ENCODE measurements around the gene KIF12.
A peak's percentile ranks its signal among the peaks of the same experiment; 100 is the strongest.
"Not testable (repeated sequence)": the region's sequence is repeated elsewhere in the genome, so short reads cannot be mapped to it uniquely, and the experiment has no call there.

The KIF12 gene

GRCh38 chr9:114082763-114083412 is 16.2 kb downstream of the KIF12 start:
- DNase-seq, result not testable (repeated sequence)

GRCh38 chr9:114082017-114082762 is 16.9 kb downstream of the KIF12 start:
- peak; percentile 86 for DNase-seq

DNA sequence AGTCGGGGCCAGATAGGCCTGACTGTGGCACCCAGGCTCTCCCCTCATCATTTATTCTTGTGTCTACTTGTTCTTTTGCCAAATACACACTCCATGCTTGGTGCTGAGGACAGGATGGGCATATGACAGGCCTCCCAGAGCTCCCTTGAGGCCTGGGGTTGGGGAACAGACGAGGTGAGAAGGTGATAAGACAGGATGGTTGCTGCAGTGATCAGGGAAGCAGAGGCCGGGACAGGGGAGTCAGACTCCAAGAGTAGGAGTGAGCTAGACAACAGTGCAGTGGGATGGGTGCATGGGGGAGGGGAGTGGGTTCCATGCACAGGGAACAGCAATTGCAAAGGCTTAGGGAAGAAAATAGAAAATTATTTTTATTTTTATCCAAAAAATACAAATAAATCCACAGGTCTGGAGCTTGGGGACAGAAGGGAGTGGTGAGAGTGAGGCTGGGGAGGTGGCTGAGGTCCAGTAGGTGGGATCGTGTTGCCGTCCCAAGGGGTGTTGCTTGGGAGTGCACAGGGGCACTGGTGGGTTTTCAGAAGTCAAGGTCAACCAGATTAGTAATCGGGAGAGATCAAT is 17.6 kb downstream of the KIF12 start:
- DNase-seq, result no peak

GRCh38 chr9:114080773-114081440 is 18.2 kb downstream of the KIF12 start:
- DNase-seq, result no peak

GRCh38 chr9:114080195-114080772 is 18.8 kb downstream of the KIF12 start:
- no peak for DNase-seq

DNA sequence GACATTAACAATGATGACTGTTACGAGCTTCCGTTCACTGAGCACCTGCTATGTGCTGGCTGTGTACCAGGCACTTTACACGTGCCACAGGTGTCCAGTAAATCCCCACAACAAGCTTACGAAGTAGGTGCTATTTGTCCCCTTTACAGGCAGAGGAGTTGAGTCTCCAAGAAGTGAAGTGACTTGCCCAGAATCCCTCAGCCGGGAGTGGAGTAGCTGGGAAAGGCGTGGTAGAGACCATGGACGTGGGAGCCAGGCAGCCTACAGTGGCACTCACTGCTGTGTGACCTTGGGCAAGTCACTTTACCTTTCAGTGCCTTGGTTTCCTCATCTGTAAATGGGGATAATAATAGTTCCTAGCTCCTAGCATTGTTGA is 20.3 kb downstream of the KIF12 start:
- no peak for DNase-seq

- DNase-seq, result no peak
Observed at GRCh38 chr9:114078021-114078780, 20.9 kb downstream of the KIF12 start, which contains the start of gene AMBP. Gene AMBP (minus strand): TSS chr9:114078300. CDS start chr9:114078209, 91 bp downstream.

DNA sequence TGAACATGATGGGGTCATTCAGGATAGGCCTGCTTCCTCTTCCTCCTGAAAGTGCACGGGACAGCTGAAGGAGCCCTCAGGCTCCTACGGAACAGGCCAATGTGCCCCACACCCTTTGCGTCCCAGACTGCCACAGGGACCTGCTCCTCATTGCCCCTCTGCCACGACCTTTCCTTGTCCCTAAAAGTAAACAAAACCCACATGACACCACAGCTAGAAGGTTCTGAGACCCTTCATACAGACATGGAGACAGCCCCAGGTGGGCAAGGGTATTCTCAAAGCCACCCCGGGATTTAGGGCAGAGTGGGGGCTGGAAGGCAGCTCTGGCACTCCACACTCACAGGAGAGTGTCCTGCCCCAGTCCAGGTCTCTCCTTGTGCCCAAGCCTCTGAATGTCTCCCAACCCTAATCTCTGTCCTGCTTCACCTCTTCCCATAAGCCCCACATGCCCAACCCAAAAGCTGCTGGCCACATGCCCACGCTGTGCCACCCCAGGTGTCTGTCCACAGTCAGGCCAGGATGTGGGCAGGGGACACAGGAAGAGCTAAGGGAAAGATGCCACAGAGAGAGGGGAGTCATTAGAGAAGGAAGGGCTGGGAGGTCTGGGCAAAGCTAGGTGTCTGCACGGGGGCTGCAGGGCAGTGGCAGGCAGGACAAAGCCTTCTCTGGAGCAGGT is 21.8 kb downstream of the KIF12 start:
- no peak for DNase-seq

DNA sequence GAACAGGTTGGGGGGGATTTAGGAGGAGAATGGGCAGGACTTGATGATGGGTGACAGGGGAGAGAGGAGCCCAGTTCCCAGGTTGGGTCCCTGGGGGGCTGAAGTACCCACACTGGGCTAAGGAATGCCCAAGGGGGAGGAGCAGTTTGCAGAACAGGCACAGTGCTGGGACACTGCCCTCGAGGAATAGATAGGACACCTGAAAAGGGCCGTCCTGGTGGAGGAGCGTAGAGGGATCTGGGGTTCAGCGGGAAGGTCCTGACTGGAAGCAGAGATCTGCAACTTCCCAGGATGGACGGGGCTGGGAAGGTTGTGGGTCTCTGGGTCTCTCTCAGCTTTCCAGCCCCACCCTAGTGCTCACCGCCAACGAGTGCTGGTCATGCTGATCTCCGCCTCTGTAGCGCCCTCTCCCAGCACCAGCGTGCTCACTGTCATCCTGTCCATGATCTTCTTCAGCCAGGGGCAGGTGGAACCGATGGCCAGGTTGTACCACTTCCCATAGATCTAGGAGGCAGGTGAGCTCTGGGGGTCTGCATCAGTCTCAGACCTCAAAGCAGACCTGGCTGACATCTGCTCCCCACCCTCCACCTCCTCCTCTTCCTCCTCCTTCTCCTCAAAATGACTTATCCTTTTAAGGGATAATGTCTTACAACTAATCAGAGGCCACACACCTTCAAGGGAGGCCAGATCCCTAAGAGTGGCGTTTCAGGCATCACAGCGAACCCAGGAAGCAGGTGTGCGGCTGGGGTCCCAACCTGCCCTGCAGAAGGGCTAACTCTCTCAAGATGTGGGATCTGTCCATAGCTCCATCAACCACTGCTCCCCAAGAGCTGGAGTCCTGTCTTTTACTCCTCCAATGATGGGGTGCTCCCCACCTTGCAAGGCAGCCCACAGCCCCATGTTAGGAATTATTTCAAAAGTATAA is 22.6 kb downstream of the KIF12 start:
- no peak for DNase-seq

GRCh38 chr9:114075602-114076001 is 23.5 kb downstream of the KIF12 start:
- no peak for DNase-seq

DNA sequence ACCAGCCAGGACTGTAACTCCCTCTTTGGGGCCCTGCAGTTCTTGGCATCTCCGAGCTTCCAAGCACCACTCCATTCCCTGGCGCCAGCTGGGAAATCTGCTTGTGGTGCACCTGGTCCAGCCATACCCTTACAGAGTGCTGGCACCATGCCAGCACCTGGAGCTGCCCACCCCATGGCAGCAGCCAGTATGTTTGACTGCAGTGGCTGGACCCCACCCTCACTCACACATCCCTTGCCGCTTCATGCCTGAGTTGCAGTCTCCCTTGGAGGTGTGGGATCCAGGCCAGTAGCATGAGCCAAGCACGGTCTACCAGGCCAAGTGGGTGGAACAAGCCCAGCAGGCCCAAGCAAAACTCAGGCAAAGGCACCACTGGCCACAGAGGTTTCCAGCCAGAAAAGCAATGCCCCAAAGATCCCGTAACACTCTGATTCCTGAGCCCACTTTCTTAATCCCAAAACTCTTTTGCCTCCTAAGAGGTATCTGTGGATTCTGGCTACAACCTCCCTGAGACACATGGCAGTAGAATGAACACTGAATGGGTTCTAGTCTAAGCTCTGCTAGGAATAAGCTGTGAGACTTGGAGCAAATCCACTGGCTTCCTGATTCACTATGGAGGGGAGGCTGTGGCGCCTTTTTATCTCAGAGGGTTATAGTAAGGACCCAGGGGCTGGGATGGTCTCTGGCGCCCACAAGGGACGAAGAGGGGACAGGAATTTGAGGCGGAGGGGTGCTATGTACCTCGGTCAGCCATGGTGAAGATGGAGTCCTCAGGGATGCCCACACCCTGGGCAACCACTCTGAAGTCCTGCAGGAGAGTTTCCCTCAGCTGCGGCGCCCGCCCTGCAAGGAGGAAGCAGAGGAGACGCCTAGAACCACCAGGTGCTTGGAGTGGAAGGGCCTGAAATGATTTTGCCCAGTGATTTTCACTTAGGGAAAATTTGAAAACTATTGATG is 26.6 kb downstream of the KIF12 start:
- no peak for DNase-seq

DNA sequence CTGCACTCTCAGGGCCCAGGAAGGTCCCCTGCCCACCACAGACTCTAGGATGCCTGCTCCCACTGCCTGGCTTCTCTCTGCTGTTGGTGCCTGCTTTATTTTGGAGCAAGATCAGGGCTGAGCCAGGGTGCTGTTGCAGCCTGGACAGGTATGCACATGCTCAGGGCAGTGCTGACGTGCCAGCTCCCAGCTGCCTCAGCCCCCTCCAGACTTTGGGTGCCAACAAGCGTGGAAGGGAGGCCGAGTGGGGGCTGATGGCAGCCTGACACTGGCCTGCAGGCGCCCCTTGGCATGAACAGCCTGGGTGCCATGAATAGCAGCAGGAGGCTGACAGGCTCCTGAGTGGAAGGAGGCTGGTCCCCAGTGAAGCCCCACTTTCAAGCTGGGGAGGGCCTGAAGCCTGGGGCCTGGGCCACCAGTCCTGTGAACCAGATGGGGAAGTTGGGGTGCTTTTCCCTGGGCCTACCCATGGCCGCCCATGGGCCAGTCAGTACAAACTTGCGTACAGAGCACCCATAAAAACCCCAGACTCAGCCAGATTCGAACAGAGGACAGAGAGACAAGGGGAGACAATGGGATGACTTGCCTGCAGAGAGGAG is 27.8 kb downstream of the KIF12 start:
- DNase-seq, result no peak

DNA sequence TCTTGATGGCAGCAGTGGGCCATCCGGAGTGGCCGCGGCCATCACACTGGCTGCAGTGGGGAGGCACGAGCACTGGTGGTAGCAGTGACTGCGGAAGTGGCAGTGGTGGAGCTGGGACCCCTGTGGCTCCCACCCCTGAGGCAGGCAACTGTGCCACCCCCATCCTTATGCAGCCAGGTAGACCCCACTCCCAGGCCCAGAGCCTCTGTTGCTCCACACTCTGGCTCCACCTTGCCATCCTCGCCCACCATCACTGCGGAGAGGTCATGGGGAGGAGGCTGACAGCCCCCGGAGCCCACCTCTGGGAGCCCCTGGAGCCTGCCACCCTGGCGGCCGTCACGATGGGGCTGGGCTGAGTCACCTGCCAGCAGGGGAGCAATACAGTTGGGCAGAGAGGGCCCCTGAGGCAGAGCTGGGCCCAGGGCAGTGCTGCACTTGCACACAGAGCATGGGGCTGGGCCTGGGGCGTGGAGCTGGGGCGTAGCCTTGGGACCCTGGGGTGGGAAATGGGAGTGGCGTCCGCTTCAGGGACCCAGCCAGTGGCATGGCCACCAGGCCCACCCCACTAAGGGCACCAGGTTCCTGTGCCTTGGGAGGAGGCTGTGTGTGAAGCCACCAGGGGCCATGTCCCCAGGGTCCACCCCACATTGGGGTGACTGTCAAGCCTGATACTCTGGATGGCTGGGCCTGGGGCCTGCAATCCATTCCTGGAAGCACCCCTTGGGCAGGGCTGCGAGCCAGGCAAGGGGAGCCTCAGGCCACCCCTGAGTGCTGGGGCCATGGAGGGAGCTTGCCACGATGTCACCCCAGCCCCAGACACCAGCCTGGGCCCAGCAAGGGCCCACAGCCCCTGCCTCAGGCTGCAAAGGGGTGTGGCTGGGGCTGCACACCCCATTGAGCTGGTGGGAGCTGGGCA is 28.6 kb downstream of the KIF12 start:
- no peak for DNase-seq

DNA sequence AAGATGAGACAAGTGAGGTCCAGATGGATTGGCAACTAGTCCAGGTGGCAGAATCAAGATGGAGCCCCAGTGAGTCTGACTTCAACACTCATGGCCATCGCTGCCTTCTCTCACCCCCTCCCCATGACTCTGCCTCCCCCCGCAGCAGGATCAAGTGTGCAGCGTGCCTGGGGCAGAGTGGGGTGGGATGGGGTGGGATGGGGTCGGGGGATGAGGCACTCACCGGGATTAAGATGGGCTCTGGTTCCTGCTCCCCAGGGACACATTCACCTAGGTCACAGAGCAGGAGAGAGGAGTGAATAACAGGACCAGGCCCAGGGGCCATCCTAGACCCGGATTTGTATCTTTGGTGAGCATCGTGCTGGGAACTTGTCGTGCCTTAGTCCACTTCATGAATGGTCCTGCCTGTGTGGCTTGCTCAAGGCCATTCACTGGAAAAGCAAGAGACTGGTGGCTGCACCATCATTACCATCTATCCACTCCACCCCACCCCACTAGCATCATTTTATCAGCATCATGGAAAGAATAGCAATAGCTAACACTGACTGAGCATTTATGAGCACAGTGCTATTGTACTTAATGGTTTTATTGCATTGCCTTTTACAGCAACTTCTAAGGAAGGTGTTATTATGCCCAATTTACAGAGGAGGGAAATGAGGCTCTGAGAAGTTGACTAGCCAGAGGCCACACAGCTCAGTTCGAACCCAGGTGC is 29.5 kb downstream of the KIF12 start:
- no peak for DNase-seq

GRCh38 chr9:114065304-114065703 is 33.8 kb downstream of the KIF12 start:
- no peak for DNase-seq

DNA sequence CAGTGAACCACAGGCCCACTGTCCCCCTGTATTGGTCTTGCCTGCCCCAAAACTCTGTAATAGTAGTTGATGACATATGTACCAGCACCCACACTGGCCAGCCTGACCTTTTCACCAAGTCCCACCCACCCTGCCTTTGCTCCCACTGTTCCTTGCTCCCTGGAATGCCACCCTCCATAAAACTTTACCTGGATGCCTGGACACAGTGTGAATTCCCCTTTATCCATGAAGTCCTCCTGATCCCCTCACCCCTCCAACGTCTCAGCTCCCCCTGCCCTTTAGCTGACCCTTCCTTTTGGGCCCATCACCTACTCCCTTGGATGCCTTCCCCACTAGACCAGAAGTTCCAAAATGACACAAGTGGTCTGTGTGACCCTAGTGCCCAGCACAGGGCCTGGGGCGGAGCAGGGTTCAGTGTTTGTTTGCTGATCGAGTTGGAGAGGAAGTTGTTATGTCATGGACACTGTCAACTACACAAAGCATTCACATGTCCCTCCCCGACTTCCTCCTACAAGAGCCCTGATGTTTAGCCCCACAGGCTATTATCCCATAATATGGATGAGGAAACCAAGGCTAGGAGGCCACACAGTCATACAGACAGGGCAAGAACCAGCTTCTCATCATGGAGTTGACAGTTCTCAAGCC is 37.1 kb downstream of the KIF12 start:
- DNase-seq, result no peak

GRCh38 chr9:114061292-114061691 is 37.8 kb downstream of the KIF12 start:
- DNase-seq, result no peak
